Astrocyte of the hippocampus (primary cell): ENCODE results near the gene BTG2.
"Not testable (repeated sequence)": the region's sequence is repeated elsewhere in the genome, so short reads cannot be mapped to it uniquely, and the experiment has no call there.

Experiments
- DNase-seq: peaks from one replicate; pipeline ENCODE4 v3.0.0; 2011; ENCODE audit warnings: low read depth, low spot score

BTG2 gene

DNA sequence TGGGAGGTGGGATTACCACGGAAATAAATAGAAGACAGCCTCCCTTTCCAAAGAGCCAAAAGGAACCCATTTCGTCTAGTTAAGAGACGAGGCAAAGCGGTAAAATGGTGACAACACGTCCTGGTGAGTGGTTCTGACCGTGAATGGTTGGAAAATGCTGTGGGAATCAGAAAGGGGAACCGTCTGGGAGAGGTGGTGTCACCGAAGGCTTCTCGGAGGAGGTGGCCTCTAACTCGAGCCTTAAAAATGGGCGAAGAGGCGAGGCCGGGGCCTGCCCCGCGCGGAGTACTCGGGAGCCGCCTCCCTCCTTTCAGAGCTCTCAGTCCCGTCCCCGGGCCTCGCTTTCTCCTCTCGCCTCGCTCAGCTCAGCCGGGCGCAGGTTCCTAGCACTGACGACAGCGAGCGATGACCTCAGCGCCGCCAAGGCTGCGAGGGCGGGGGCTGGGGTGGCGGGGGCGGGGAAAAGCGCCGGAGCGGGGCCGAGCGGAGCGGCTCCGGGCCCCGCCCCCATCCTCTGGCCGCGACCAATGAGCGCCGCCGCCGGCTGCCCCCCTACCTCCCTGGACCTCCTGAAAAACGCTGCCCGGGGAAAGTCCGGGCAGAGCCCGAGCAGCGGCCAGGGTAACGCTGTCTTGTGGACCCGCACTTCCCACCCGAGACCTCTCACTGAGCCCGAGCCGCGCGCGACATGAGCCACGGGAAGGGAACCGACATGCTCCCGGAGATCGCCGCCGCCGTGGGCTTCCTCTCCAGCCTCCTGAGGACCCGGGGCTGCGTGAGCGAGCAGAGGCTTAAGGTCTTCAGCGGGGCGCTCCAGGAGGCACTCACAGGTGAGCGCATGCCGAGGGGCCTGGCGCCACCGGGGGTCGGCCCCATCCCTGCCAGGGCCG is at the start of gene BTG2:
TSS of gene BTG2 (plus strand) at position 601 of the 890 bp plus-strand sequence. CDS start at position 689, 88 bp downstream.
- DNase-seq = peak; percentile 97

- DNase-seq = not testable (repeated sequence)
Observed at GRCh38 chr1:203256636-203257035, 48.7 kb upstream of the BTG2 start.

DNA sequence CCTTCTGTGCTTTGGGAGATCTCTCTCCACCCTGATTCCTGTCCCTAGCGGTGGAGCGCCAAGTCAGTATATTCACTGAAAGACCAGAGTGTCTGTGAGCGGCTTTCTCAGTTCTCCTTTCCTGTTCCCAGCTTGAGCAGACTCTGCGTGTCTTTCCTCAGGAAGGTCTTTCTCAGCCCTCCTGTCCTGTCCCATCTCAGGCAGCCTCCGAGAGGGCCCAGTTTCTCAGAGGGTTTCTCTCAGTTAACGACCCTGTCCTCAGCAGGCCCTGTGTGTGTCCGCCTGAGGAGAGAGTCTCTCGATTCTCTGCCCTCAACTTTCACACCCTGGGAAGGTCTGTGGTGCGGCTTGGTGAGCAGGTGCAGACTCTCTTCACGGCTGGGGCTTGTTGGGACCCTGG is 41.8 kb upstream of the BTG2 start:
- DNase-seq = no peak

DNA sequence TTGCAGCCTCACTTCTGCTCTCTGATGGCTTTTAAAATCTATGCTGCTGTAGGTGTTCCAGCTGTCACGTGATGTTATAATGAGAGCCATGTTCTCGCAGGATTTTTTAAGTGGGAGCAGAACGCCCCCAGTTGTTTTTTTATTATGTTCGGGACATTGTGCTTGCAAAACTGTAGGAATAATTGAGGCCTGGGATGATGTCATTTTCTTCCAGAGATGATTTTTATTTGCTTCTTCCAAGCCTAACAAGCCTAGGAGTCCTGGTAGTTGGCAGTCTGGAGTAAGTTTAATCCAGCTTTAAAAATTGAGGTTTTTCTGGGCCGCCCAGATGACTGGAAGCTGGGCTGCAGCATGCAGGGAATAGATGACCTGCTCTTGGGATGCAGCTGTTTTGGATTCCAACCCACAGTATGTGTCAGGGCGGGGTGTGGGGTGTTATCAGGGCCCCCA is 41.2 kb upstream of the BTG2 start:
- no peak for DNase-seq

- no peak for DNase-seq
Observed at GRCh38 chr1:203265541-203265940, 39.8 kb upstream of the BTG2 start.

DNA sequence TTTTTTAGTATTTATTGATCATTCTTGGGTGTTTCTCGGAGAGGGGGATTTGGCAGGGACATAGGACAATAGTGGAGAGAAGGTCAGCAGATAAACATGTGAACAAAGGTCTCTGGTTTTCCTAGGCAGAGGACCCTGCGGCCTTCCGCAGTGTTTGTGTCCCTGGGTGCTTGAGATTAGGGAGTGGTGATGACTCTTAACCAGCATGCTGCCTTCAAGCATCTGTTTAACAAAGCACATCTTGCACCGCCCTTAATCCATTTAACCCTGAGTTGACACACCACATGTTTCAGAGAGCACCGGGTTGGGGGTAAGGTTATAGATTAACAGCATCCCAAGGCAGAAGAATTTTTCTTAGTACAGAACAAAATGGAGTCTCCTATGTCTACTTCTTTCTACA is 39.2 kb upstream of the BTG2 start:
- not testable (repeated sequence) for DNase-seq

DNA sequence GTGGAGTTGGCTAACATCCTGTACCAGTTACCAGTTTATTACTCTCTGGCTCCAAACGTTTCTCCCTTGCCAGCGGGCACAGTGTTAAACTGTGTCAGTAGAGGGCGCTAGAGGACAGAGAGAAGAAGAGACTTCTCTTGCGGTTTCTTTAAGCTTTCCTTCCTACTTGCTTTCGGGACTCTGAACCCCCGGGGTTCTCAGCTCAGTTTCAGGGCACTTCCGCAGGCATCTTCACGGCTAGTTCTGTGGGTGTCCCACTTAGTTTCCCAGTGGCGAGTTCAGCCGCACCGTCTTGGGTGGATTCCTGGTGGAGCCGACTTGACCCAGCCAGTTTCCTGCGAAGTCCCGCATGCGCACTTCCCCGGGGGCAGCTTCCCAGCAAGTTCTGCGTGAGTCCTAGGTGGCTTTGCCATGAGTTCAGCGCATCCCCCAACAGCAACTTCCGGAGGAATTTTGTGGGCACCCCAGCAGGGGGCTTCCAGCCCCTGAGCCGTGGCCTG is 37.9 kb upstream of the BTG2 start:
- peak; percentile 93 for DNase-seq

DNA sequence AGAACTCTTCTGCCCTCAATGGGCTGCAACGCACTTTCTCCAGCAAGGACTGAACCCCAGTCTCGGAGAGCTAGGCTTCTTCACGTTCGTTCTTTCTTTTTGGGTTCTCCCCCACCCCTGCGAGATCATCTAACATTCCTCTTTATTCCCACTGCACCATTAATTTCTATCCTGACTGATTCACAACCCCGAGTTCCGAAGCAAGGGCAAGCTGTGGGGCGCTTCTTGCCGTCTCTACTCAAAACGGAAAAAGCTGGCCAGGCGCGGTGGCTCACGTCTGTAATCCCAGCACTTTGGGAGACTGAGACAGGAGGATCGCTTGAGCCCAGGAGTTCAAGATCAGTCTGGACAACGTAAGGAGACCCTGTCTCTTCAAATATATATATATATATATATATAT is 37.4 kb upstream of the BTG2 start:
- no peak for DNase-seq

- DNase-seq = peak; percentile 87
Observed at GRCh38 chr1:203268901-203269653, 36.2 kb upstream of the BTG2 start.

DNA sequence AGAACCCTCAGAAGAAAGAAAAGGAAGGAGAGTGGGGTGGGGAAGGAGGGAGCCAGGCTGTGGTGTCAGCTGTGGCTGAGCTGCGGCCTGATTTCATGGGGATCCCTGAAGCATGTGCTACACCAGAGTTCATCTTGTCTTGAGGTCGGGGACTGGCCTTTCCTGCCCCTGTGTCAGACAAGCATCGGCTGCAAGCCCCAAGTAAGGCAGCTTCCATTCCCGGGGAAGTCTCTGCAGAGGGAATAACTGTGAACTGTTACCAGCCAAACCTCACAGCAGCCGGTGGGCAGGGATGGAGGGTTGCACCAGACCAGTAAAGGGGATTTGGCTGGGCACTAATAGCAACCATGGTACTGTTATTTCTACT is 35.7 kb upstream of the BTG2 start:
- DNase-seq = no peak

DNA sequence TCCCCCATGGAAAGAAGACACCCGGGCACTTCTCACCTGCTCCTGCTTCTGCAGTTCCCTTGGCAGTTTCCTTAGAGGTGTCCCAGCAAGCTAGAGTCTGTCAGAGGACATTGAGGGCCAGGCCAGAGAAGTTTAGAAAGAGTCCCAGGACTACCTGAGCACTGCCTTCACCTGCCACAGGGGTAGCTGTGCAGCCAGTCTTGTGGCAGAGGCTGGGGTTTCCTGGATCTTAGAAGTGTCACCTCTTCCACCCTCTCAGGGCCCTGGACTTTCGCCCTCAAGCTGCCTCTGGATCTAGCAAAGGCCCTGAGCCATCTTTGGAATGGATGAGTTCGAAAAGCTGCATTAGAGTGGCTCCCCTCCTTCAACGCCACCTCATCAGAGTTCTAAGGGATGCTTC is 34.9 kb upstream of the BTG2 start:
- DNase-seq = no peak

DNA sequence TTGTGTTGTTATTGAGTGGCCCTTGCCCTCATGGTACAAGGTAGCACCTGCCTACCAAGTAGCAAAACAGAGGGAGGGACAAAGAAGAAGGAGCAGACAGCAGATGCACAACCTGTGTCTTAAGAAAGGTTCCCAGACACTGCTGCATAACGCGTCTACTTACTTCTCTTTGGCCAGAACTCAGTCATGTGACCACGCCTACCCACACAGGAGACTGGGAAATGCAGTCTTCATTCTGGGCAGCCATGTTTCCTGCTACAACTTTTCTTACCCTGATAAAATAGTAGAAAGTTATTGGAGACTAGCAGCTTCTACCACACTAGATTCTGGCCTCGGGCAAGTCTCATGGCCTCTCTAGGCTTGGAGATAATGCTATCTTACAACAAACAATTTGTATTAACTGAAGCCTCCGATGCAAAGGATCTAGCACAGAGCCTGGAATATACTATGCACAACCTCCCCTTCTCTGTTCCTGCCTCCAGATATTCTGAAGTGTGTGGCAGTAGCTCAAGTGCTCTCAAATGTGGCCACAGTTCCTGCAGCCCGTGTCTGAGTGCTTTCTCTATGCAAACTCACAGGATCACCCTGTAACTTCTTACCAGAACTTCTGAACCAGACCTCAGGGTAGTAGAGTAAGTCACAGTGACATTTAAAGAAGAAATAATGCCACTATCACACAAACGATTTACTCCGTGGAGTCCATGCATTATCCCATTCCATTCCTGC is 34.1 kb upstream of the BTG2 start:
- peak; percentile 77 for DNase-seq

- DNase-seq = no peak
Observed at GRCh38 chr1:203271962-203272632, 33.2 kb upstream of the BTG2 start.

DNA sequence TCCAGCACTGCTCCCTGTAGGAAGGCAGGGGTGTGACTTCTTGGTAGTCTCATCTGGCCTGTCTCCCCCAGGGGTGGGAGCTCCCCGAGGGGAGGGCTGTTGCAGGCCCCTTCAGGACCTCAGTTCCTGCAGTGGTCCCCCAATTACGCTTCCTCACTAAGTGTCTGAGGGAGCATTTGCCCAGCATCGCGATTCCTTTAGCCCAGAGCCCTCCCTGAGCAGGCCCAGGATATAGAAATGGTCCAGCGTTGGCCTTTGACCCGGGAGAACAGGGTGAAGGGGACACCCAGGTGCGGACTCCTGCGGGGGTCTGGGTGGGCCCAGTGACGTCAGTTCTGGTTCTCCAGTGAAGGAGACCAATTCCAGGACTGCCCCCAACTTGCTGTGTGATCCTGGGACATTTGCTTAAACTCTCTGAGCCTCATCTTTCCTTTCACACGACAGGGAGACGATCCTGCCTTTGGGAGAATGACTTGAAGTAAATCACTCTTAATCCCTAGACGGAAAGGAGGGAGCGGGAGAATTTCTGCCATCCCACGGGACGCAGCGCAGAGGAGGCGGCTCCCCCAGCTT is 32.6 kb upstream of the BTG2 start:
- DNase-seq = no peak

DNA sequence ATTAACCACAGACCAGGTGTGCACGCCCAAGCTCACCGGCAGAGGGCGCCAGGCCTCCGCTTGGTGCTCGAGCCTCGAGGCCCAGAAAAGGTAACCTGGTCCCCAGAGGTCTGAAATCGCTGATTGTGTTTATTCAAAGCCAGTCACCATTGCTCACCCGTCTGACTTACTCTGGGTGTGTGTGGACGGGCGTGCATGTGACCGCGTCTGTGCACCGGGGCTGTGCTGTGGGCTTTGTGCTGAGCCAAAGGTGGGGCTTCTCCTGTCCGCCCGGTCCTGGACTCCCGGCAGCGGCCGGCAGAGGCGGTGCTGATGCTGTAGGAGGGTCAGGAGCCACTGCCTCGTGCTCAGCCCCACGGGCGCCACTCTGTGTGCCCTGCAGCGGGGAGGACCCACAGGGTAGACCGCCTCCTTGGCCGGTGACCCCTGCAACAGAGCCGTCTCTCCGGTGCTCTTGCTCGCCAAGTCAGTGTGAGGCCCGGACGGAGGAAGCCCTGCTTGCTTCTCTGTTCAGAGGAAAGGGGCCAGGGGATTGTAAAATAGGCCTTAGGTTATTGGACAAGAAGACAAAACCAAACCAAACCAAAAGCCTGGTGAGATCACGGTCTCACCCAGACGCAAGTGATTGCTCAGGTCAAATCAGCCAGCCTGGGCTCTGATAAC is 32.0 kb upstream of the BTG2 start:
- peak; percentile 93 for DNase-seq

- no peak for DNase-seq
Observed at GRCh38 chr1:203273869-203274602, 31.3 kb upstream of the BTG2 start.

DNA sequence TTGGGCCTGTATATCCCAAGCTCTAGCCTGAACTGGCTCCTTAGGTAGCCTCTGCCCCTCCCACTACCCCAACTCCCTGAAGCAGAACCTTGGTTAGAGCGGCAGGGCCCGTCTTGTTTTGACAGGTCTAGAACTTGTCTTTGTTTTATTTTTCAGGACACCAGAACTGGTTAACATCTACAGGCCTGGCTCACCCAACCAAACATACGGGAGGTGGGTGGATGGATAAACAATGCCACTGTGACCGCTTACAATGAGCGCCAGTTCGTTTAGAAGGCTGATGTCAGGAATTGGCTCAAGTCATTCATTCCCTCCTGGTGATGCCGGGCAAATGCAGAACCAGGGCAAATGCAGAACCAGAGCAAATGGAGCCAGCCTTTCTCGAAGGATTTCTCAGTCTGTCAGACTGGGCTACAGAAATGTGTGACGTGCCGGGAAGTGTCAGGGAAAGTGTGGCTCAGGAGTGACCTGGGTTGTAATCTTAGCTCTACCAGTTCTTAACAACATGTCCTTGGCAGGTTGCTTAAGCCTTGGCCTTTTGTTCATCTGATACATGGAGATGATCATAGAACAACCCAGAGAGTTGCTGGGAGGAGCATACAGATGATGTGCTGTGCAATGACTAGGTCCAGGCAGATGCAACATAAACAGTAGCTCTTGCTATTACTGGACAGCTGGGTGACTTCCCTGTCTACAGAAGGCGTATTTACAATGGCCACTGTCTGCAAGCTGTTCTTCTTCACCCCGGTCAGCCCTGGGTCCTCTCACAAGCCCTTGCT is 30.5 kb upstream of the BTG2 start:
- peak; percentile 75 for DNase-seq

DNA sequence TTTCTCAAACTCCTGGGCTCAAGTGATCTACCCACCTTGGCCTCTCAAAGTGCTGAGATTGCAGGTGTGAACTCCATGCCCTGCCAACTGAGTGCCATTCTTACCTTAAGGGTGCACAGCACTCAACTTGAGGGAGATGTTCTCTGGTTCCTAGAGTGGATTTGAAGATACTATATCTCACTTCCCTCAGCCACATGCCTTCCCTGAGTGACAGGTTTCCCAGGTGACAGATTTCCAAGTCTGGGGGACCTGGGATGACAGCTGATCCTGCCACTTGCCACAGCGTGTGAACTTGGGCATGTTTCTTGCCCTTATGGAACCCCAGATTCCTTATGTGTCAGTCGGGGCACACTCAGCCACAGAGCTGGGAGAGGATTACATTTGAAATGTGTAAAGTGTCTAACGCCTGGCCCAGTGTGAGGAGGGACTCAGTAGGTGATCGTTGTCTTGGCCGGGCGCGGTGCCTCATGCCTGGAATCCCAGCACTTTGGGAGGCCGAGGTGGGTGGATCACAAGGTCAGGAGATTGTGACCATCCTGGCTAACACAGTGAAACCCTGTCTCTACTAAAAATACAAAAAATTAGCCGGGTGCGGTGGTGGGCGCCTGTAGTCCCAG is 29.6 kb upstream of the BTG2 start:
- DNase-seq = no peak

DNA sequence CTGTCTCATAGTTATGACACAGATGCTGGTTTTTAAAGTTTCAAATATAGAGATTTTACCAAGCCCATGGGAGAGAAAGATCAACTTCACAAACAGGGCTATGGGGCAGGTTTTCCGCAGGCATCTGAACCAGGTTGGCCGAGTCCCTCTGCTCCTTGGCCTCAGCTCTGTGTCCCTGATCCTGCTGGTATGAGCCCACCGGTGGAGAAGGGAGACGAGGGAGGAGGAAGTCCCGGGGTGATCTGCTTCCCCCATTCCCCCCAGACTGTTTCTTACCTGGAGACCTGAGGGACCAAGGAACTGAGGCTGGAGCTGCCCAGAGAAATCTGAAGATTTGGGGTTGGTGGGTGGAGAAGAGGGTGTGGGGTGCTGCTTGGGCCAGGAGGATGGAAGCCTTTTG is 28.9 kb upstream of the BTG2 start:
- no peak for DNase-seq
